ENCODE results near the gene UBXN2A.
"Not testable (repeated sequence)": the region's sequence is repeated elsewhere in the genome, so short reads cannot be mapped to it uniquely, and the experiment has no call there.

The UBXN2A gene

DNA sequence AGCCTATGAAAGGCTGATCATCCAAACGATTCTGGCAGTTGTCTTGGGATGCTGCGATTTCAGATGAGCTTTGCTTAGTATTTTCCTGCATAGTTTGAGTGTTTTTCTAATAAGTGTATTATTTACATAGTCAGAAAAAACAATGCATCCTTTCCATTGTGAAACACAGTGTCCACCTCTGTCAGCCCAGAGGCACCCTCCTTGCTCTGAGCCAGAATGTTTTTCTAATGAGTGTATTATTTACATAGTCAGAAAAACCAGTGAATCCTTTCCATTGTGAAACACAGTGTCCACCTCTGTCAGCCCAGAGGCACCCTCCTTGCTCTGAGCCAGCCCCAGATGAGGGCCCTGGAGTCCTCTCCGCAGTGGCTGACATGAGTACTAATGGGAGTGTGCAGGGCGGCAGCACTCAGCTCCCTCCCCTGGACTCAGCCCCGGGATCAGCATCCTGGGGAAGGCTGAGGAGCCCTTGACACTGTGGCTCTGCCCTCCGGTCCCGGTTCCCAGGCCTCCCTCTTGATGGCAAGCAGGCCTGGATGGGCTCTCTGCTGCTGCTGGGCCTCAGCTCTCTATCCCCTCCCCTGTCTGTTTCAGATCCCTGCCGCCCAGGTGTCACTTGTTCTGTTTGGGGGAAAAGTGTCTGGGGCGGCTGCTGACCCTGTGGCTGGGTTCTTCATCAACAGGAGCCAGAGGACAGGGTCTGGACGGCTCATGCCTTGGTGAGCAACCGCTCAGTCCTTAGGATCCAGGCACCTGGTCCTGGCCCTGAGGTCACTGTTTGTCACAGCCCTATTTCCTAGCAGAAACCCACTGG lies 75.5 kb downstream of the UBXN2A start:
- no peak for DNase-seq

DNA sequence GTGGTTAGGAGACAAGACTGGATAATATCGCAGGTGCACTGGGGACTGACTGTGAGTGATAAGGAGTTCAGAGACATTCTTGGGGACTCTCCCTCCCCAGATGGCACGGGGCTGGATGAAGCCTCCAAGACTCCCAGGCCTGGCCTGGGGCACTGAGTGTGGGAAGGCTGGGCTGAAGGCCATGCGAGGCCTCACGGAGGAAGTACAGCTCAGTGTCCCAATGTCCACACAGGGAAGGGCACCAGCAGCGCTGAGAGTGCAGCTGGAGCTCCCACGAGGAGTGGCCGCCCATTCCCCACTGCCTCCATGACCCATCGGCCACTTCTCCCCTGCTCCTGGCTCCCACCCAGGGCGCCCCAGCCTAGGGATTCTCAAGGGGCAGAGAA lies 76.1 kb downstream of the UBXN2A start:
- DNase-seq: no peak

DNA sequence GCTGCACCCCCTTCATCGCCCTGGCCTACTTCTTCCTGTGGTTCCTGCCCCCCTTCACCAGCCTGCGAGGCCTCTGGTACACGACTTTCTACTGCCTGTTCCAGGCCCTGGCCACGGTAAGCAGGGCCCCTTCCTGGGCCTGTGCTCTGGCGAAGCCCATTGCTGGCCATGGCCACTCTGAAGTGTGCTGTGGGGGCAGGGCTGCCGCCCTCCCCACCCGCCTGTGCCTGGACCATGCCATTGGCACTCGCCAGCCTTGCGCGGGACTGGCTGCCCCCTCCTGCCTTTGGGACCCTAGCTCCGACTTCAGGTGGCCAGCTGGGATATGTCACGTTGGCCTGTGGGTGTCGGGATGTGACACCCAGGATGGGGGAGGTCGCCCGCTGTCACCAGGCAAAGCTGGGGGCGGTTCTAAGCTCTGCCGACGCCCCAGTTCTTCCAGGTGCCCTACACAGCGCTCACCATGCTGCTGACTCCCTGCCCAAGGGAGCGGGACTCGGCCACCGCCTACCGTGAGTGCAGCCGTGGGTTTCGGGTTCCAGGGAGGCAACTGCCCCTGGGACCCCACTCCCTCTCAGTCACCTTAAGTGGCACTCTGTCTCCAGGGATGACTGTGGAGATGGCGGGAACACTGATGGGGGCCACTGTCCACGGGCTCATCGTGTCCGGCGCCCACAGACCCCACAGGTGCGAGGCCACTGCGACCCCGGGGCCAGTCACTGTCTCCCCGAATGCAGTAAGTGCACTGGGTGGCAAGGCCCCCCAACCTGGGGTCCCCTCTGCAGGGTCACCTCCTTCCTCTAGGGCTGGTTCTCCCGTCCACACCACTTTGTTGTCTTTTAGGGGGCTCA lies 76.8 kb downstream of the UBXN2A start:
- no peak for DNase-seq

DNA sequence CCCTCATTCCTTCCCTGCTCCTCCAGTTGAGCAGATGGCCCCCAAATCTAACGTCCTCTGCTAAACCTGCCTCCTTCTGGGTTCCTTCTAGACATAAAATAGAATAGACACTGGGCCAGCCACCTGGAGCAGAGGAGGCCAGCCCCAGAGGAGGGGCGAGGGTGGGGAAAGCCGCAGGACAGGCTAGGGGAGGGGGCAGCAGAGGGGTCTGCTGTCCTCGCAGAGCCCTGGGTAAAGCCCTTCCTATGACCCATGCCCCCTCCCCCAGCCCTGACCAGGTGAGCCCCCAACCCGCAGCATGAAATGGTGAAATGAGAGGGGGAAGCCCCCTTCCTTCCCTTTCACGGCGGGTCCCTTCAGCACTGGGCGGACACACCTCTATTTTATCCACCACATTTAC lies 77.4 kb downstream of the UBXN2A start:
- DNase-seq: no peak

DNA sequence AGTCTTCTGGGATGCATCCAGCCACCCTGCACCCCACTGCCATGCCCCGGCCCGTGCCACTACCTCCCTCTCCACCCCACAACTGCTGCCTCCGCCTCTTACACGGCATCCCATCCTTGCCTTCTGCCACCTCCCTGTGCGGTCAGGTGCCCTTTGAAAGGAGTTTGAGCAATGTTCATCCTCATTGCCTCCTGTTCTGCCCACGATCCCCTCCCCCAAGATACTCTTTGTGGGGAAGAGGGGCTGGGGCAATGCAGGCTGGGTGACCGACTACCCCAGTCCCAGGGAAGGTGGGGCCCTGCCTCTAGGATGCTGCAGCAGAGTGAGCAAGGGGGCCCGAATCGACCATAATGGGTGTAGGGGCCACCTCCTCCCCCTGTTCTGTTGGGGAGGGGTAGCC lies 78.0 kb downstream of the UBXN2A start:
- DNase-seq: no peak

DNA sequence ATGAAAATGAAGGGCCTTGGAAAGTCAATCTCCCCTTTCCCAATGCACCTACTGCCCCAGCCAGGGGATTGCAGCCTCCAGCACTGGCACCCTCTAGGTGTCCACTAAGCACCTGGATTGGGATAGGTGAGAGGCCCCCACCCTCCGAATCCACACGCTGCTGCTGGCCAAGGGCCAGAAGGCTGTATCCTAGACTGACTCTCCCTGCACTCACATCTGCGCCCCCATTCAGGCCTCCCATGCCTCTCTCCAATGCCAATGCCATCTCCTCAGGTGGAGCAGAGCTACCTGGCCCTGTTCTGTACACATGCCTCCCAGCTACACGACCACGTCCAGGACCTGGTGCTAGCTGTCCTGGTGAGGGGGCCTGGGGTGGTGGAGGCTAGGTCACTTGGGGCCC lies 79.5 kb downstream of the UBXN2A start:
- DNase-seq: no peak

DNA sequence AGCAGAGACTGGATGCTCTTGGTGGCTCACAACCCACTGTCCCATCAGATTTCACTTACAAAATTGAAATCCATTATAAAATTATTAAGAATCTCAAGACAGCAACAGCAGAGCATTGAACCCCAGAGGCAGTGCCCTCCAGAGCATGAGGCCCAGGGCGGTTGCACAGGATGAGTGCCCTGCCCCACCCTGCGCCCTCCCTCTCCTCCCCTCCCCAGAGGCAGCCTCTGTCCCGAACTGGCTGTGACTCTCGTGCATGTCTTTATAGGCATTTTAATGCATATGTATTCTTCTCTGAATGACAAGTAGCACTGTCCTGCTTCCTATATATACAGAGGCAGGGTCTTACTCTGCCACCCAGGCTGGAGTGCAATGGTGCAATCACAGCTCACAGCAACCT lies 80.0 kb downstream of the UBXN2A start:
- DNase-seq: no peak

DNA sequence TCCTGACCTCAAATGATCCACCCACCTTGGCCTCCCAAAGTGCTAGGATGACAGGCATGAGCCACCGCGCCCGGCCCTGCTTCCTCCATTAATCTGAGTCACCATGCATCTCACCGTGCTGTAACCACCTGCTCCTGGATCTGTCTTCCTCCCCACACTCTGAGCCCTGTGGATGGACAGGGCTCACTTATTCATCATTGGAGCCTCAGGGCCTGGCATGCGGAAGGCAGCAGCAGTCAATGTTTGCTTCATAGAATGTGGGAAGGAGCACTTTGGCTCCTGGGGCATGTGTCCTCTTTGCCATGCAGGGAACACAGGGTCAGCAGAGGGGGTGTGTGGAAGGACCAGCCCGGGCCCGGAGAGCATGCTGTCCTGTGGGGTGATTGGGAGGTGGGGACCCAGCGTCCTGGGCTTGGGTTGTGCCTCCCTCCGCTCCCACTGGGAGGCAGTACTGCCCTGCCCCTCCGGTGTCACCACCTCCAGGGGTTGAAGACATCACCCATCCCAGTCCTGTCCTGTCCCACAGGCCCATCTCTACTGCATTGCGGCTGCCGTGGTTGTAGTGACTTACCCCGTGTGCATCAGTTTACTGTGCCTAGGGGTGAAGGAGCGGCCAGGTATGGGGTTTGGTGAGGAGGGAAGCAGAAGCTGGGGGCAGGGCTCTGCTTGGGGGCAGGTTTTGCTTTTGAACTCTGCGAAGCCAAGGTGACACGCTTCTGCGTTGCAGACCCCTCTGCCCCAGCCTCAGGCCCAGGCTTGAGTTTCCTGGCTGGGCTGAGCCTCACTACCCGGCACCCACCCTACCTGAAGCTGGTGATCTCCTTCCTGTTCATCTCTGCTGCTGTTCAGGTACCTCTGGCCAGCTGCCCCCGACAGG lies 81.1 kb downstream of the UBXN2A start:
- DNase-seq: peak in 1 of 2 donors; percentile 33

DNA sequence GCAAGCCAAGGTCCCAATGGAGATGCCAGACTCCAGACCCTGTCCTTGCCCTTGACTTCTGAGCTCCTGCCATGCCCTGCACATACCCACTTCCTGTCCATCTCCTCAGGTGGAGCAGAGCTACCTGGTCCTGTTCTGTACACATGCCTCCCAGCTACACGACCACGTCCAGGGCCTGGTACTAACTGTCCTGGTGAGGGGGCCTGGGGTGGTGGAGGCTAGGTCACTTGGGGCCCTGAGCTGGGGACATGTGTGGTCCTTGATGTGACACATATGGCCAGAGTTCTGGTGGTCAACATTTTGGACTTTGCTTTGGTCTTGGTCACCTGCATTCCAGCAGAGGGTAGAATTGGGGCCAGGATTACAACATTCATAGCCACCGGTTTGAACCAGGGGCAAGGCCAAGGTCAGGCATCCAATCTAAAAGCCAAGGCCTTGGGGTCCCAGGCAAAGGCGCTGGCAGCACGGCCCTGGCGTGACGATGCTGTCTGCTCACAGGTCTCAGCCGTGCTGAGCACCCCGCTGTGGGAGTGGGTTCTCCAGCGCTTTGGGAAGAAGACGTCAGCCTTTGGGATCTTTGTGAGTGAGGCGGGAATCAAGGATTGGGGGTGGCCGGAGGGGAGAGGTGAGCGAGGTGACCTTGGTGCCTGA lies 82.2 kb downstream of the UBXN2A start:
- no peak for DNase-seq

DNA sequence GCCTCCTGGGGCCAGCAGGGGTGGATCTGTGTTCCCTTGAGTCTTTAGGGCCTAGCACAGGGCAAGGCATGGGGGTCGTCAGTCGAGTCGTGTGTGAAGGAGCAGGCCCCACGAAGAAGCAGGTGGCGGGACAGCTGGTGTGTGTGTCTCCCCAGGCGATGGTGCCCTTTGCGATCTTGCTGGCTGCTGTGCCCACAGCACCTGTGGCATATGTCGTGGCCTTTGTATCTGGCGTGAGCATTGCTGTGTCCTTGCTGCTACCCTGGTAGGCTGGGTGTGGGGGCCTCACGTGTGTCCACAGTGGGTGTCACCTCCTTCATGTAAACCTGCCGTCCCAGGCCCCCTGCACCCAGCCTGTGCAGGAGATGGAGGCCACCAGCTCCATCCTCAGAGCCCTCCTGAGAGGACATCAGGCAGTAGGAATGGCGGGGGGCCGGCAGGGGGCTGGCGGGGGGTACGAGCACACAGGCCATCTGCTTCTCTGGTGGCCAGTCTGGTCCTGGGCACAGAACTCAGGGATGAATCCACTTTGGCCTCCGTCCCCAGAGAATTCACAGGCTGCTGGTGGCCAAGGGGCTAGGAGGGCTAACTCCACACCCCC lies 82.8 kb downstream of the UBXN2A start:
- DNase-seq: no peak

DNA sequence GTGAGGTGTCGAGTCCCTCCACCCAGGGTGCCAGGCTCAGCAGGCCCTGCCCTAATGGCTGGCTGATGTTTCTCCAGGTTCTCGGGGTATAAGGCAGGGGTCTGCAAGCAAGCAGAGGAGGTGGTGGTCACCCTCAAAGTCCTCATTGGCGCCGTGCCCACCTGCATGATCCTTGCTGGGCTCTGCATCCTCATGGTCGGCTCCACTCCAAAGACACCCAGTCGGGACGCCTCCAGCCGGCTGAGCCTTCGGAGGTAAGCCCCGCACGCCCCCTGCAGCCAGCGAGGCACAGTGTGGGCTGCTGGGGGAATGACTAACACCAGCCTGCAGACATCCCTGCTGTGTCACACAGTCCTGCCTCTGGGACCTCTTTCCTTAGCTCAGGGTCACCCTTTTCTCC lies 83.8 kb downstream of the UBXN2A start:
- DNase-seq: no peak

DNA sequence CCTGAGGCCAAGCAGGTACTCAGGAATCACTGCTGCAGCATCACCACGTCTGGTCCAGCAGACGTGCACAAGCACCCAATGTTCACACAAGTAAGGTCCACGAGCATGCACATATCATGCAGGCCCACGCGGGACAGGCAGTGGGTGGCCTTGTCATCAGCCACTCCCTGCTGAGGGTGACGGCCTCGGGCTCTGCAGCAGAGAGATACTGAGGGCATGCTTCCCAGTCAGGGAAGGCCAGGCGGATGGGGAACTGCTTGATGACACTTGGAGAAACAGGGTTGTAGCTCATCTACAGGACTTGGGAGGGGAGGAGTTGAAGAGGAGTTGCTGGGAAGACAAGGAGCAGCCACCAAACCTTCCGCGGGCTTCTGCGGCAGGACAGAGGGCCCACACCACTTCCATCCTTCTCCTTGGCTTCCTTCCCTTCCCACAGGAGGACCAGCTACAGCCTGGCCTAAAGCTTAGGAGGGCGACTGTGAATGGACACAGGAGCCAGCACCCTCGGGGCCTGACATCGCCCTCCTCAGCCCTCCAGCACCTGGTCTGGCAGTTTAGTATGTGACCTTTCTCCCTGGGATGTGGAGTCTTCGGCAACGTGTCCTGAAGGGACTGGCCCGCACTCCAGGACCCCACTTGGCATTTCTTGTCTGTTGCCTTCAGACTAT lies 84.9 kb downstream of the UBXN2A start:
- DNase-seq: no peak

DNA sequence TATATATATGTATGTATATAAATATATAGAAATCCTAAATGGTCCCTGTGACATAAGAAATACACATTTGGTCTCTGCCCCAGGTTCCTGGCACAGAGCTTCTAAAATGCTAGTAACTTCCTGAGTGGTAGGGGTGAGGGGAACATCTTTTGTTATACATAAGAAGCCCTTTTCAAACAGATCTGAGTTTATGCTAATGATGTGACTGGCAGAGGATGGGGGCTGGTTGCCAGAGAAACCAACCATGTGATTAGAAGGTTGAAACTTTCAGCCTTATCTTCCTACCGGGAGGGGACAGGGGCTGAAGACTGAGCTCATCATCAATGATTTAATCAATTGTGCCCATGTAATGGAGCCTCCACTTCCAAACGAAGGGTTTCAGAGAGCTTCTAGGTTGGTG lies 86.0 kb downstream of the UBXN2A start:
- no peak for DNase-seq

DNA sequence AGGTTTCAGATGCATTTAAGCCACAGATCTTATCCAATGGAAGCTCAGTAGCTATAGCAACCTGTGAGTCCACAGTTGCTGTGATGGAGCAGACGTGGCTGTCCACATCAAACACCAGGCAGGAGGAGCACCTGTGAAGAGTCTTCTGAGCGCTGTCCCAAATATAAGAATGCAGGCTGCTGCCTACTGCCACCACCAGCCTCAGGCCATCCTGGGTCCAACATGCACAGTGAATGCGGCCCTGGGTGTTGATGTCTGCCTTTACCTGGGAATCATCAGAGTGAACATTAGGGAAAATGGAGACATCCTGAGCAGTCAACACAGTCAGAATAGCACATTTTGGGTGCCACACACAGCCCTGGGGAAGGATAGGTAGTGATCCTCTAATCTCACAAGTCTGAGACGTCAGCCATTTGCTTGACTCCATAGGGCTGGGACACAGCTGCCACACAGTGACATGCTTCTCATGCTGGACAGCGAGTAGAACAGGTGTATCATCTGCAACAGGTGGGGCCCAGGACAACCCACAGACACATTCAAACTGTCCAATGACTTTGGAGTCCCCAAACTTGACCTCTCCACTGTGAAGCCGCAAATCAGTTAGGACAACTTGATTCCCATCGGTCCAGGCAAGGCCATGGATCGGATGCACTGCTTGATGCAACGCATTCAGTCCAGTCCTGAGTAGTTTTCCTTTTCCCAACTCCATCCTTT lies 98.7 kb downstream of the UBXN2A start:
- no peak for DNase-seq

DNA sequence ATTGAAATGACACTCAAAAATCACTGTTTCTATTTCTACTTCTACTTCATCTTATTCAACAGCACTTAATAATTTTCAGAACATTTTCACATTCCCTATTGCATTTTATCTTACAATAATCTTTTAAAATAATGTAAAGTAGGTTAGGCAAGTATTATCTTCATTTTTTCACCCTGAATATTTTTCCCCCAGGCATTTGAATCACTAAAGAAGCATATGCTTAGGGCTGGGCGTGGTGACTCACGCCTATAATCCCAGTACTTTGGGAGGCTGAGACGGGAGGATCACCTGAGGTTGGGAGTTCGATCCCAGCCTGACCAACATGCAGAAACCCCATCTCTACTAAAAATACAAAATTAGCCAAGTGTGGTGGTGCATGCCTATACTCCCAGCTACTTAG lies 100.2 kb downstream of the UBXN2A start:
- DNase-seq: no peak

DNA sequence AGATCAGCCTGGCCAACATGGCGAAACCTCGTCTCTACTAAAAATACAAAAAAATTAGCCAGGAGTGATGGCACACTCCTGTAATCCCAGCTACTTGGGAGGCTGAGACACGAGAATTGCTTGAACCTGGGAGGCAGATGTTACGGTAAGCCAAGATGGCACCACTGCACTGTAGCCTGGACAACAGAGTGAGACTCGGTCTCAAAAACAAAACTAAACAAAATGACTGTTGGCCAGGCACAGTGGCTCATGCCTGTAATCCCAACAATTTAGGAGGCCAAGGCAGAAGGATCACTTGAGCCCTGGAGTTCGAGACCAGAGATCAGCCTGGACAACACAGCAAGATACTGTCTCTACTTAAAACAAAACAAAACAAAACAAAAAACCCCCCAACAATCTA lies 102.9 kb downstream of the UBXN2A start:
- not testable (repeated sequence) for DNase-seq

DNA sequence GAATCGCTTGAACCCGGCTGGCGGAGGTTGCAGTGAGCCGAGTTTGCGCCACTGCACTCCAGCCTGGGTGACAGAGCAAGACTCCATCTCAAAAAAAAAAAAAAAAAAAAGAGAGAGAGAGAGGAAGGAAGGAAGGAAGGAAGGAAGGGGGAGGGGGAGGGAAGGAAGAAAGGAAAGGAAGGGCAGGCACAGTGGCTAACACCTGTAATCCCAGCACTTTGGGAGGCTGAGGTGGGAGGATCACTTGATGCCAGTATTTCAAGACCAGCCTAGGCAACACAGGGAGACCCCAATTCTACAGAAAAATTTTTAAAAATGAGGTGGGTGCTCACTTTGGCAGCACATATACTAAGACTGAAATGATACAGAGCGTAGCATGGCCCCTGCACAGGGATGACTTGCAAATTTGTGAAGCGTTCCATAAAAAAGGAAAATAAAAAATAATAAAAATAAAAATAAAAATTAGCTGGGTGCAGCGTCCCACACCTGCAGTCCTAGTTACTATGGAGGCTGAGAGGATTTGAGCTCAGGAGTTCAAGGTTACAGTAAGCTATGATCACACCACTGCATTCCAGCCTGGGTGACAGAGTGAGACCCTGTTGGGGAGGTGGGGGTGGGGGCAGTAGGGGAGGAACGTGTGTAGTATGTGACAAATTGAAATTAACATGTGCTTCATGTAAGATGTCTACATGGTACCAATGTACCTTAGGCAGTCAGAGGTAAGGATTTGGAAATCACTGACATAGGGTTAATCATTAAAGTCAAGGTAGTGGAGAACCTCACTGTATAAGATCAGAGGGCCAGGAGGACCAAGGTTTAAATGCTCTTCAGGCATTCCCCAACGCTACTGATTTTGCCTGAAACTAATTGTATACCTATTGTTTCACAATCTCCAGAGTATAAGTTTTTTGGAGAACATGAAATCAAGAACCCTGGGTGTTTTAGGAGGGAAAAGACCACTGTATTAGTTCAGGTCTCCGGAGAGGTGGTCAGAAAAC lies 105.5 kb downstream of the UBXN2A start:
- no peak for DNase-seq

DNA sequence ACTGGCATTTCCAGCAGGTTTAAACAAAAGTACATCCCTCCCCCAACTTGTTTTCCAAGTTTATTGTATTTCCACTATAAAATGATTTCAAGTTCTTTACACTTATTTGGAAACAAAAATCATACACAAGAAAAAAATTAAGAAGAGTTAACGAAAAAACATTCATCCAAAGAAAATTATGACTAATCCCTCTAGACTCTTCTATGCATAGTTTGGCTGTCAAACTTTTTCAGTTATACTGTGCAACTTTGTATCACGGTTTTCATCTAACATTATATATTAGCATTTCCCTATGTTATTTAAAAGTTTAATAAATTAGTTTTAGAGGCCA lies 106.3 kb downstream of the UBXN2A start:
- DNase-seq: no peak

DNA sequence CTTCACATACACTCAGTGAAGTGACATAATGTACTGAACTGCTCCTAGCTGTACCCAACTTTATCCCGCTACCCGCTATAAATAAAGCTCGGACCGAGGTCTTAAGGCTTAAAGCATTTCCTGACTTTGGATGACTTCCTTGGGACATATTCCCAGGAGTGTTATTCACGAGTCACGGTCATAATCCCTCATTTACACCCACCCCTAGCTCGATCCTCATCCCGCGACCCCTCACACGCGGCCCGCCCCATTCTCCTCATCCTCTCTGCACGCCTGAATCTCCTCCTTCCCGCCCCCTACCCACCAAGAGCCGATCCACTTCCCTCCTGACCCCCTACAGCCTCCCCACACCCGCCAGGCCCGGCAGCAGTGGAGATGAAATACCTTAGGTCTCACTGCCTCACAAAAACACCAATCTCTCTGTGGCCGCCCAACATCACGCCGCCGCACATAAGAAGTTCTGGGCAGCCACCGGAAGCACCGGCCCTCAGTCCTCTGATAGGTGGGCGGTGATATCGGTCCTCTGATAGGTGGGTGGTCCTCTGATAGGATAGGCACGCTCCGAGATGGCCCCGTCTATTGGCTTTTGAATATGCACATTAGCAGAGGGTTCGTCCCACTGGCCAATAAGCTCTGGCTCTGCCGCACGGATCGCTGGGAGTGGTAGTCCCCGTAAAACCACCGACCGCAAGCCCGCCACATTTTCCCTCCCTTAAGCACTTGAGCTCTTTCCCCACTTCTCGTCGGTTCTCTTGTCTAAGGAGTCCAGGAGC lies 106.9 kb downstream of the UBXN2A start, which contains the start of gene WDCP:
TSS of gene WDCP (minus strand) at position 462 of the 773 bp plus-strand sequence. CDS start 7,897 bp downstream, outside the sequence.
- DNase-seq: peak; percentile 91

Measured in stimulated activated CD4-positive, alpha-beta T cell treated with anti-CD3 and anti-CD28 coated beads, Interleukin-2, amount 100 ng/mL, for 24 hours (primary cell).